Kidney epithelial cell (primary cell): Measurements from ENCODE around the gene TEX19. TPM values are rescaled to one million over a fixed set of nuclear protein-coding genes. Genes with fewer than 3 reads are reported as not detected.
"Not testable (repeated sequence)": the region's sequence is repeated elsewhere in the genome, so short reads cannot be mapped to it uniquely, and the experiment has no call there.

Source experiments
- DNase-seq: peaks from one replicate; pipeline ENCODE4 v3.0.0-alpha.2; 2010; ENCODE audit warnings: low read depth
- H3K27me3 ChIP-seq: 2 replicates; pipeline ENCODE4 v1.6.0; 2011; ENCODE audit warnings: low read length; ENCODE audit not compliant: control insufficient read depth, insufficient read depth
- H3K36me3 ChIP-seq: 2 replicates; pipeline ENCODE4 v1.5.1; 2011; ENCODE audit warnings: low read length; ENCODE audit not compliant: control insufficient read depth, insufficient read depth
- H3K4me3 ChIP-seq: 2 replicates; pipeline ENCODE4 v1.5.1; 2011; ENCODE audit warnings: low read depth, mild to moderate bottlenecking, control low read depth, low read length
- CTCF ChIP-seq: IDR thresholded peaks from 2 replicates; pipeline ENCODE4 v1.5.1; 2011; ENCODE audit warnings: mild to moderate bottlenecking, moderate library complexity, low read length, control low read depth, inconsistent platforms; ENCODE audit not compliant: insufficient read depth, poor library complexity, severe bottlenecking
- total RNA-seq: library from RNA; depleted of rRNA; stranded (reverse); fragments of >200 nt; gene quantifications from 2 replicates; pipeline ENCODE4 v1.2.3, GENCODE V29; 2015

Gene TEX19
- total RNA-seq, 1 donor from 2014 or later = not detected

GRCh38 chr17:82373731-82374625, 14.9 kb downstream of the TEX19 start:
- no peak for DNase-seq
- H3K27me3 ChIP-seq = peaks cover 64% of the 10 kb centered on the region
- no peak overlapping the region for H3K4me3 ChIP-seq

GRCh38 chr17:82374626-82375331, 15.7 kb downstream of the TEX19 start:
- TF ChIP-seq CTCF = no peak
- H3K36me3 ChIP-seq = no peaks in the 10 kb centered on the region
- H3K27me3 ChIP-seq = peaks cover 67% of the 10 kb centered on the region
- DNase-seq = no peak
- H3K4me3 ChIP-seq = no peak overlapping the region

More at GRCh38 chr17:82373731-82374625, 14.9 kb downstream of the TEX19 start:
- no peak for TF ChIP-seq CTCF
- no peaks in the 10 kb centered on the region for H3K36me3 ChIP-seq

- no peak overlapping the region for H3K4me3 ChIP-seq
Measured at GRCh38 chr17:82375359-82376041, 16.5 kb downstream of the TEX19 start.

GRCh38 chr17:82376042-82376730, 17.1 kb downstream of the TEX19 start:
- no peak for TF ChIP-seq CTCF
- DNase-seq = no peak
- no peaks in the 10 kb centered on the region for H3K36me3 ChIP-seq
- H3K4me3 ChIP-seq = no peak overlapping the region
- peaks cover 62% of the 10 kb centered on the region for H3K27me3 ChIP-seq

More at GRCh38 chr17:82375359-82376041, 16.5 kb downstream of the TEX19 start:
- no peak for DNase-seq
- H3K36me3 ChIP-seq = no peaks in the 10 kb centered on the region
- H3K27me3 ChIP-seq = peaks cover 65% of the 10 kb centered on the region
- TF ChIP-seq CTCF = no peak

GRCh38 chr17:82377294-82377693, 18.2 kb downstream of the TEX19 start:
- not testable (repeated sequence) for DNase-seq, H3K36me3 ChIP-seq, H3K4me3 ChIP-seq
- H3K27me3 ChIP-seq = peaks cover 56% of the 10 kb centered on the region
